Measurements from ENCODE around the gene SLC25A26. TPM values are rescaled to one million over a fixed set of nuclear protein-coding genes. Genes with fewer than 3 reads are reported as not detected.
A peak's percentile ranks its signal among the peaks of the same experiment; 100 is the strongest.

SLC25A26 gene
- total RNA-seq, 2 donors from 2014 or later, result 20.7 to 22.8 TPM

GRCh38 chr3:66200147-66200546 lies 20.7 kb upstream of the SLC25A26 start:
- peaks cover 11% of the 10 kb centered on the region for H3K27me3 Mint-ChIP-seq (ENCODE audit: insufficient read depth)
- Histone ChIP-seq H3K9me3 (ENCODE audit: control insufficient read depth, low read length) (no peaks in the 10 kb centered on the region), H3K27ac (ENCODE audit: low read depth, low read length) (no peak overlapping the region), H3K9ac (ENCODE audit: extremely low read depth, low read length, poor library complexity, severe bottlenecking) (no peak overlapping the region), H3K4me3 (ENCODE audit: low read length) (no peak overlapping the region), H3K4me1 (ENCODE audit: control insufficient read depth, insufficient read depth, low read length) (no peaks in the 10 kb centered on the region), H3K36me3 (ENCODE audit: control insufficient read depth, insufficient read depth, low read length) (no peaks in the 10 kb centered on the region), H3K27me3 (ENCODE audit: control insufficient read depth, insufficient read depth, low read length, poor library complexity, severe bottlenecking) (no peaks in the 10 kb centered on the region)
- H3K4me1 Mint-ChIP-seq, result peaks cover 5% of the 10 kb centered on the region
- DNase-seq, result peak; percentile 57
- H3K4me3 Mint-ChIP-seq, result no peak overlapping the region
- no peaks in the 10 kb centered on the region for H3K9me3 Mint-ChIP-seq
- WGBS, 2 experiments (ENCODE audit: insufficient coverage in 1 of 2, insufficient read length in 1 of 2), result 44 to 55% methylated on average over 2 to 3 of the region's 3 CpGs
- no peak overlapping the region for H3K27ac Mint-ChIP-seq
- peak; percentile 34 for TF ChIP-seq CTCF (conservative IDR thresholded peaks at IDR 0.05)
- no peaks in the 10 kb centered on the region for H3K36me3 Mint-ChIP-seq (ENCODE audit: low read depth)

GRCh38 chr3:66200786-66201185 lies 20.0 kb upstream of the SLC25A26 start:
- no peaks in the 10 kb centered on the region for H3K9me3 Mint-ChIP-seq
- Histone ChIP-seq H3K9ac (ENCODE audit: extremely low read depth, low read length, poor library complexity, severe bottlenecking) (no peak overlapping the region), H3K4me3 (ENCODE audit: low read length) (no peak overlapping the region), H3K9me3 (ENCODE audit: control insufficient read depth, low read length) (no peaks in the 10 kb centered on the region), H3K36me3 (ENCODE audit: control insufficient read depth, insufficient read depth, low read length) (no peaks in the 10 kb centered on the region), H3K4me1 (ENCODE audit: control insufficient read depth, insufficient read depth, low read length) (no peaks in the 10 kb centered on the region), H3K27ac (ENCODE audit: low read depth, low read length) (no peak overlapping the region), H3K27me3 (ENCODE audit: control insufficient read depth, insufficient read depth, low read length, poor library complexity, severe bottlenecking) (no peaks in the 10 kb centered on the region)
- peaks cover 4% of the 10 kb centered on the region for H3K4me1 Mint-ChIP-seq
- H3K27ac Mint-ChIP-seq, result no peak overlapping the region
- no peak for TF ChIP-seq CTCF (conservative IDR thresholded peaks at IDR 0.05)
- WGBS, 2 experiments (ENCODE audit: insufficient coverage in 1 of 2, insufficient read length in 1 of 2), result 73 to 94% methylated on average over 2 of the region's 2 CpGs
- no peaks in the 10 kb centered on the region for H3K36me3 Mint-ChIP-seq (ENCODE audit: low read depth)
- DNase-seq, result peak; percentile 1
- peaks cover 8% of the 10 kb centered on the region for H3K27me3 Mint-ChIP-seq (ENCODE audit: insufficient read depth)
- H3K4me3 Mint-ChIP-seq, result no peak overlapping the region

- no peaks in the 10 kb centered on the region for H3K4me1 ChIP-seq (ENCODE audit: control insufficient read depth, insufficient read depth, low read length)
- H3K4me1 Mint-ChIP-seq, result peaks cover 4% of the 10 kb centered on the region
- H3K9me3 ChIP-seq (ENCODE audit: control insufficient read depth, low read length), result no peaks in the 10 kb centered on the region
- peaks cover 5% of the 10 kb centered on the region for H3K27me3 Mint-ChIP-seq (ENCODE audit: insufficient read depth)
- H3K9me3 Mint-ChIP-seq, result no peaks in the 10 kb centered on the region
- no peak overlapping the region for H3K4me3 Mint-ChIP-seq
- no peak overlapping the region for H3K27ac Mint-ChIP-seq
- no peak overlapping the region for H3K9ac ChIP-seq (ENCODE audit: extremely low read depth, low read length, poor library complexity, severe bottlenecking)
- H3K27me3 ChIP-seq (ENCODE audit: control insufficient read depth, insufficient read depth, low read length, poor library complexity, severe bottlenecking), result no peaks in the 10 kb centered on the region
- no peaks in the 10 kb centered on the region for H3K36me3 Mint-ChIP-seq (ENCODE audit: low read depth)
- peak; percentile 13 for DNase-seq
- H3K27ac ChIP-seq (ENCODE audit: low read depth, low read length), result no peak overlapping the region
- no peaks in the 10 kb centered on the region for H3K36me3 ChIP-seq (ENCODE audit: control insufficient read depth, insufficient read depth, low read length)
- H3K4me3 ChIP-seq (ENCODE audit: low read length), result no peak overlapping the region
- 79 to 100% methylated on average over 1 to 2 of the region's 2 CpGs for WGBS, 2 experiments (ENCODE audit: insufficient coverage in 1 of 2, insufficient read length in 1 of 2)
- no peak for TF ChIP-seq CTCF (conservative IDR thresholded peaks at IDR 0.05)
Measured at GRCh38 chr3:66203275-66203674, 17.5 kb upstream of the SLC25A26 start.

Data from endodermal cell (in vitro differentiated cells).